GM23248 (cell line): Measurements from ENCODE around the gene ALCAM. TPM values are rescaled to one million over a fixed set of nuclear protein-coding genes. Genes with fewer than 3 reads are reported as not detected.
A peak's percentile ranks its signal among the peaks of the same experiment; 100 is the strongest.

ENCODE experiments used
- DNase-seq: peaks from one replicate; pipeline ENCODE4 v3.0.0-alpha.2; 2015
- H2AFZ ChIP-seq: fragments of 200-600 bp; sonication (generic); 2 replicates; pipeline ENCODE4 v1.6.1; 2016; ENCODE audit warnings: antibody characterized with exemption
- H3F3A ChIP-seq: fragments of 200-600 bp; sonication (generic); 2 replicates; pipeline ENCODE4 v1.6.1; 2016; ENCODE audit warnings: mild to moderate bottlenecking, antibody characterized with exemption, mixed run types; ENCODE audit not compliant: insufficient read depth
- H3K27ac ChIP-seq: fragments of 200-600 bp; sonication (generic); 2 replicates; pipeline ENCODE4 v1.5.1; 2016; ENCODE audit warnings: mild to moderate bottlenecking
- H3K27me3 ChIP-seq: fragments of 200-600 bp; sonication (generic); replicated peaks from 2 replicates; pipeline ENCODE4 v1.6.1; 2016; ENCODE audit warnings: mild to moderate bottlenecking; ENCODE audit not compliant: insufficient read depth
- H3K36me3 ChIP-seq: fragments of 200-600 bp; sonication (generic); 2 replicates; pipeline ENCODE4 v1.6.1; 2016; ENCODE audit warnings: low read depth, mild to moderate bottlenecking
- H3K4me1 ChIP-seq: fragments of 200-600 bp; sonication (generic); 2 replicates; pipeline ENCODE4 v1.6.1; 2016; ENCODE audit warnings: mild to moderate bottlenecking; ENCODE audit not compliant: insufficient read depth
- H3K4me2 ChIP-seq: fragments of 200-600 bp; sonication (generic); one replicate; pipeline ENCODE4 v1.6.1; 2016; ENCODE audit warnings: mild to moderate bottlenecking; ENCODE audit not compliant: unreplicated experiment
- H3K4me3 ChIP-seq: fragments of 200-600 bp; sonication (generic); 2 replicates; pipeline ENCODE4 v1.5.1; 2016; ENCODE audit warnings: mild to moderate bottlenecking
- H3K79me2 ChIP-seq: fragments of 200-600 bp; sonication (generic); 2 replicates; pipeline ENCODE4 v1.6.1; 2016; ENCODE audit warnings: mild to moderate bottlenecking; ENCODE audit not compliant: insufficient read depth
- H3K9ac ChIP-seq: fragments of 200-600 bp; sonication (generic); 2 replicates; pipeline ENCODE4 v1.6.1; 2016; ENCODE audit warnings: mild to moderate bottlenecking
- H3K9me2 ChIP-seq: fragments of 200-600 bp; sonication (generic); 2 replicates; pipeline ENCODE4 v1.6.1; 2016; ENCODE audit warnings: mixed run types, mild to moderate bottlenecking, moderate library complexity; ENCODE audit not compliant: insufficient read depth
- H3K9me3 ChIP-seq: fragments of 200-600 bp; sonication (generic); one replicate; pipeline ENCODE4 v1.6.1; 2017; ENCODE audit warnings: low read depth
- H4K20me1 ChIP-seq: fragments of 200-600 bp; sonication (generic); 2 replicates; pipeline ENCODE4 v1.6.0; 2016; ENCODE audit not compliant: insufficient read depth
- EZH2 ChIP-seq: fragments of 200-600 bp; sonication (generic); IDR thresholded peaks from 2 replicates; pipeline ENCODE4 v1.6.1; 2018; ENCODE audit warnings: antibody characterized with exemption, mild to moderate bottlenecking; ENCODE audit not compliant: insufficient read depth, poor library complexity, severe bottlenecking
- EZH2phosphoT487 ChIP-seq: fragments of 200-600 bp; sonication (generic); IDR thresholded peaks from 2 replicates; pipeline ENCODE4 v1.6.1; 2018; ENCODE audit warnings: antibody characterized with exemption, moderate library complexity, mild to moderate bottlenecking, low read depth; ENCODE audit not compliant: insufficient read depth
- WGBS, 2 experiments: methylation state at CpG; one replicate each; pipeline ENCODE4 v1.1.6; 2015 to 2017; ENCODE audit warnings: low lambda C conversion rate in 2 of 2, low coverage in 1 of 2; ENCODE audit errors: missing lambda C conversion rate in 2 of 2; 5-methylcytosine and 5-hydroxymethylcytosine counted together
- in situ Hi-C: fragments of 300-500 bp; cut with MboI; formaldehyde crosslinking; loops from 2 replicates; pipeline ENCODE4 v1.15.0; 2020
- polyA plus RNA-seq: library from polyadenylated mRNA; unstranded; fragments of >200 nt; fragmentation: Nextera tagmentation; extraction: Ambion mirVana; gene quantifications from 2 replicates; pipeline ENCODE4 v1.2.1, GENCODE V29; 2016
- total RNA-seq: library from RNA; depleted of rRNA; stranded (reverse); fragments of >200 nt; shearing (Covaris generic); gene quantifications from 2 replicates; pipeline ENCODE4 v1.2.3, GENCODE V29; 2014

The ALCAM gene
- total and polyA plus RNA-seq, 2 experiments from 2014 or later = 88.7 to 208 TPM

DNA sequence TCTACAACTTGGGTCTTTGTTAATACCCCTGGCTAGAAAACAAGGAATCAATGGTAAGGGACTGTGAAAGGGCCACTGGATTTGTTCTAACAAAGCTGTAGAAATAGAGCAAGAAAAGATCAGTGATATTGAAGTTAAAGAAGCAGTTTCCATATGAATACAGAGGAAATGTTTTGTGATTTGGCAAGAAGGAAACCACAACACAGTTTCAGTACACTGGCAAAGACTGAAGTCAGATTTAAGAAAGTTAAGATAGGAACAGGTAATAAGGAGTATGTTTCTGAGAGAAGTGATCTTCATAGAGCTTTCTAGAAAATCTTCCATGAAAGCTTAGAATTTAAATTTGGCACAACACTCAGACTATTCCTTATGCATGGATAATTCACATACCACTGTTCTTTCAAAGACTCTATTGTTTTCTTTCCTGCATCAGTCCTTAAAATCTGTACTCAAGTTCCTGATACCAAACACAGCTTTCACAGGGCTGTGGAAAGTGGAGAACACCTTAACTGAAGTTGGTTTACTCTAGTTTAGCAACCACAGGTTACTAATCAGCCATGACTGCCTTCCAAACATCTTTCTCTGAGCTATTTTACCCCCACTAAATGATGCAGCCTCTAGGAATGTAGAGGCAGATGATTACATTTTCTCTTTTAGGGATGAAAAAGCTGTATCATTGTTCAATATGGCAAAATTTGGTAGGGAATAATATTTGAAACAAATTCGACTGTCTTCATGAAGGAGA, 32.4 kb upstream of the ALCAM start:
- in situ Hi-C loops = no loop called here
- TF ChIP-seq EZH2 (no peak), EZH2phosphoT487 (no peak)
- Histone ChIP-seq H3K4me3 (no peak overlapping the region), H2AFZ (no peak overlapping the region), H3F3A (0 out of 2 replicates have a peak, but pooled peaks cover 13% of the 10 kb centered on the region), H3K9ac (no peak overlapping the region), H4K20me1 (no peaks in the 10 kb centered on the region), H3K27ac (peak overlapping the region; percentile 4; the same call in 1 of the 2 replicates), H3K27me3 (no peaks in the 10 kb centered on the region), H3K79me2 (no peaks in the 10 kb centered on the region), H3K4me1 (peaks cover 10% of the 10 kb centered on the region; the same call in 1 of the 2 replicates), H3K9me3 (no peaks in the 10 kb centered on the region), H3K36me3 (no peaks in the 10 kb centered on the region), H3K9me2 (0 out of 2 replicates have a peak, but pooled peaks cover 4% of the 10 kb centered on the region), H3K4me2 (peak overlapping the region; percentile 2)
- DNase-seq = peak; percentile 63
- 71 to 76% methylated on average over 1 of the region's 1 CpG for WGBS, 2 experiments

DNA sequence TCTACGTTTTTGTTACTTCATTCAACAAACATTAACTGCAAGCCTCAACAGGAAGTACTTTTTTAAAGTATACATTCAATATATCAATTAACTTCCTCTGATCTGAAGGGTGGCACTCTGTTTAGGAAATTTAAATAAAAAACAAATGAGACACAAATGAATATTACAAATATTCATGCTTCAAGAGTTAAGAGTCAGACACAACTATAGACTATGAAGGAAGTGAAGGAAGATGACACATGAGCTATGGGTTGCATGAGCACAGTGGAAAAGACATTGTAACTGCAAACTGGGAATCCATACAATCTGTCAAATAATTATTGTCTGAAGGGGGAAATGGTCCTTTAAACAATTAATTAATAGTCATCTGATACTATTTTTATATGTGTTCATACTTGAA, 26.8 kb upstream of the ALCAM start:
- H3K27ac ChIP-seq = no peak overlapping the region
- TF ChIP-seq EZH2 = no peak
- no peak for TF ChIP-seq EZH2phosphoT487
- H3K9me2 ChIP-seq = 0 out of 2 replicates have a peak, but pooled peaks cover 4% of the 10 kb centered on the region
- no peak overlapping the region for H3K4me2 ChIP-seq
- in situ Hi-C loops = no loop called here
- H3K4me1 ChIP-seq = peaks cover 1% of the 10 kb centered on the region; the same call in 1 of the 2 replicates
- H3K36me3 ChIP-seq = no peaks in the 10 kb centered on the region
- WGBS, 2 experiments = 46 to 48% methylated on average over 1 of the region's 1 CpG
- H3K9ac ChIP-seq = no peak overlapping the region
- DNase-seq = no peak
- no peaks in the 10 kb centered on the region for H3K27me3 ChIP-seq
- H4K20me1 ChIP-seq = no peaks in the 10 kb centered on the region
- no peak overlapping the region for H3K4me3 ChIP-seq
- no peaks in the 10 kb centered on the region for H3K9me3 ChIP-seq
- H3K79me2 ChIP-seq = no peaks in the 10 kb centered on the region
- 0 out of 2 replicates have a peak, but pooled peaks cover 2% of the 10 kb centered on the region for H3F3A ChIP-seq
- H2AFZ ChIP-seq = no peak overlapping the region

DNA sequence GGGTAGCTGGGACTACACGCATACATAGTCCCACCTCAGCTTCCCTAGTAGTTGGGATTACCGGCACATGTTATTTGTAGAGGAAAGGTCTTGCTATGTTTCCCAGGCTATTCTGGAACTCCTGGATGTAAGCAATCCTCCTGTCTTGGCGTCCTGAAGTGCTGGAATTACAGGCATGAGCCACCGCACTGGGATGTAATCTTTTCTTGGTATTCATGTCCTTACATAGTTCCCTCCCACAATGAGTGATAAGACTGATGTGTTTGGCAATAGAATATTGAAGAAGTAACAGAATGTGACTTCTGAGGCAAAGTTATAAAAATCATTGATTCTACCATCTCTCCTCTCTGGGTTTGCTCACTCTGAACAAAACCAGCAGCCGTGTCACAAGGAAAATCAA, 22.7 kb upstream of the ALCAM start:
- Histone ChIP-seq H3K79me2 (no peaks in the 10 kb centered on the region), H3K9ac (no peak overlapping the region), H3K4me2 (no peak overlapping the region), H3K4me3 (no peak overlapping the region), H3K27me3 (no peaks in the 10 kb centered on the region), H4K20me1 (no peaks in the 10 kb centered on the region), H2AFZ (no peak overlapping the region), H3F3A (no peaks in the 10 kb centered on the region), H3K9me3 (no peaks in the 10 kb centered on the region), H3K36me3 (no peaks in the 10 kb centered on the region), H3K4me1 (no peaks in the 10 kb centered on the region), H3K27ac (no peak overlapping the region), H3K9me2 (no peaks in the 10 kb centered on the region)
- in situ Hi-C loops = no loop called here
- no peak for TF ChIP-seq EZH2
- TF ChIP-seq EZH2phosphoT487 = no peak
- 68% methylated on average over 5 of the region's 5 CpGs for WGBS, 2 experiments
- no peak for DNase-seq

DNA sequence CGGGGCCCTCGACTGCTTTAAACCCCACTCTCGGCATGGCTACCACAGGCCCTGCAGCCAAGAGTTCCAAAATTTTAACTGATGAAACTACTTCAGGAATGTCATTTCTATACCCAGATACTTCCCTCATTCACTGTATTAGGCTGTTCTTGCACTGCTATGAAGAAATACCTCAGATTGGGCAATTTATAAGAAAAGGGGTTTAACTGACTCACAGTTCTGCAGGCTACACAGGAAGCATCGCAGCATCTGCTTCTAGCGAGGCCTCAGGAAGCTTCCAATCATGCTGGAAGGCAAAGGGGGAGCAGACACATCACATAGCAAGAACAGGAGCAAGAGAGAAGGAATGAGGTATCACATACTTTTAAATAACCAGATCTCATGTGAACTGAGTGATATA, 21.6 kb upstream of the ALCAM start:
- H3K4me1 ChIP-seq = peaks cover 6% of the 10 kb centered on the region; the same call in 1 of the 2 replicates
- in situ Hi-C loops = no loop called here
- H3K4me3 ChIP-seq = no peak overlapping the region
- no peaks in the 10 kb centered on the region for H3K9me2 ChIP-seq
- H3K9me3 ChIP-seq = no peaks in the 10 kb centered on the region
- H3K36me3 ChIP-seq = no peaks in the 10 kb centered on the region
- no peak overlapping the region for H2AFZ ChIP-seq
- 0 out of 2 replicates have a peak, but pooled peaks cover 6% of the 10 kb centered on the region for H3F3A ChIP-seq
- H4K20me1 ChIP-seq = no peaks in the 10 kb centered on the region
- H3K79me2 ChIP-seq = no peaks in the 10 kb centered on the region
- no peak overlapping the region for H3K27ac ChIP-seq
- H3K9ac ChIP-seq = no peak overlapping the region
- H3K27me3 ChIP-seq = no peaks in the 10 kb centered on the region
- 91 to 93% methylated on average over 5 of the region's 5 CpGs for whole genome bisulfite sequencing, 2 experiments
- TF ChIP-seq EZH2 (no peak), EZH2phosphoT487 (no peak)
- no peak for DNase-seq
- no peak overlapping the region for H3K4me2 ChIP-seq
